NT2/D1 (cell line): ENCODE results near the gene COL23A1.

Experiments used
- SUZ12 ChIP-seq: IDR thresholded peaks from 2 replicates; pipeline ENCODE4 v1.6.1; 2011; ENCODE audit not compliant: insufficient read length, insufficient read depth; ENCODE audit errors: extremely low read depth
- YY1 ChIP-seq: IDR thresholded peaks from 2 replicates; pipeline ENCODE4 v1.6.1; 2011; ENCODE audit not compliant: insufficient read length, insufficient read depth
- ZNF274 ChIP-seq: IDR thresholded peaks from 2 replicates; pipeline ENCODE4 v1.6.1; 2011; ENCODE audit warnings: mild to moderate bottlenecking, low read depth, low read length

GRCh38 chr5:178460598-178460997, 129.6 kb downstream of the COL23A1 start:
- no peak for TF ChIP-seq YY1
- TF ChIP-seq SUZ12 = no peak
- no peak for TF ChIP-seq ZNF274
